LNCaP clone FGC (cell line): Measurements from ENCODE around the gene DCLK1.
"Not testable (repeated sequence)": the region's sequence is repeated elsewhere in the genome, so short reads cannot be mapped to it uniquely, and the experiment has no call there.

ENCODE experiments used
- DNase-seq: peaks from one replicate; pipeline ENCODE4 v3.0.0-alpha.2; 2011; ENCODE audit warnings: low read depth
- H3K4me3 ChIP-seq: 2 replicates; pipeline ENCODE4 v1.5.1; 2011; ENCODE audit warnings: mild to moderate bottlenecking, low read depth, low read length, control low read depth
- CTCF ChIP-seq: IDR thresholded peaks from 2 replicates; pipeline ENCODE4 v1.5.1; 2012; ENCODE audit warnings: mild to moderate bottlenecking; ENCODE audit not compliant: control insufficient read depth, insufficient read depth; ENCODE audit errors: extremely low read depth

Gene DCLK1

GRCh38 chr13:35976126-35976525 lies 155.1 kb downstream of the DCLK1 start:
- no peak overlapping the region for H3K4me3 ChIP-seq
- TF ChIP-seq CTCF: no peak
- no peak for DNase-seq

GRCh38 chr13:35966951-35967350 lies 164.2 kb downstream of the DCLK1 start:
- not testable (repeated sequence) for H3K4me3 ChIP-seq, DNase-seq

- DNase-seq: no peak
- no peak overlapping the region for H3K4me3 ChIP-seq
- TF ChIP-seq CTCF: no peak
Observed at GRCh38 chr13:35966024-35966423, 165.2 kb downstream of the DCLK1 start.

GRCh38 chr13:35965226-35965927 lies 165.8 kb downstream of the DCLK1 start:
- TF ChIP-seq CTCF: no peak
- no peak overlapping the region for H3K4me3 ChIP-seq
- DNase-seq: no peak

- H3K4me3 ChIP-seq: no peak overlapping the region
- no peak for TF ChIP-seq CTCF
Observed at GRCh38 chr13:35964863-35965180, 166.4 kb downstream of the DCLK1 start.

GRCh38 chr13:35964011-35964862 lies 166.9 kb downstream of the DCLK1 start:
- no peak overlapping the region for H3K4me3 ChIP-seq
- TF ChIP-seq CTCF: no peak
- no peak for DNase-seq

More at GRCh38 chr13:35964863-35965180, 166.4 kb downstream of the DCLK1 start:
- peak; percentile 54 for DNase-seq

GRCh38 chr13:35961461-35962220 lies 169.5 kb downstream of the DCLK1 start:
- TF ChIP-seq CTCF: 0 out of 2 replicates have a peak, but pooled peaks have one; percentile 21
- no peak for DNase-seq
- no peak overlapping the region for H3K4me3 ChIP-seq
